Tibial nerve (tissue), 4 donors: ENCODE measurements around the gene RAB11B.

Source experiments
- EP300 ChIP-seq, 2 donors: sonication (generic); formaldehyde crosslinking; IDR thresholded peaks; one replicate each; pipeline ENCODE4 v1.6.1; 2017; ENCODE audit warnings: antibody characterized with exemption in 2 of 2, mild to moderate bottlenecking in 1 of 2
- POLR2A ChIP-seq, 2 donors: fragments of 450-650 bp; IDR thresholded peaks; one replicate each; pipeline ENCODE4 v1.6.1; 2017; ENCODE audit warnings: antibody characterized with exemption in 2 of 2, mild to moderate bottlenecking in 2 of 2, moderate library complexity in 2 of 2
- TF ChIP-seq, protein P1 (sequence below), 5 experiments: fragments of 200-600 bp in 3 of 5; fragments of 450-650 bp in 2 of 5; sonication (generic) in 3 of 5; IDR thresholded peaks; one replicate each; pipeline ENCODE4 v1.5.1; 2016 to 2019; ENCODE audit warnings: antibody characterized with exemption in 5 of 5, mild to moderate bottlenecking in 3 of 5, moderate library complexity in 2 of 5

DNA sequence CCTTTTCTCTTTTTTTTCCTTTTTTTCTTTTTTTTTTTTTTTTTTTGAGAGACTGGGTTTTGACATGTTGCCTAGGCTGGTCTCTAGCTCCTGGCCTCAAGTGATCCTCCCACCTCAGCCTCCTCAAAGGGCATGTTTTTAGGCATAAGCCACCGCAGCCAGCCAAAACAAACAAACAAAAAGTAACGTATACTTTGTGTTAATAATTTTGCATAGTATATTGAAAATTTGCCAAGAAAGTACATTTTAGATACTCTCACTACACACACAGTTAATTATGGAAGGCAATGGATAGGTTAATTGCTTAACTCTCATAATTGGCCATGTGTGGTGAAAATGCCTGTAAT lies 1.6 kb upstream of the RAB11B start:
- TF ChIP-seq, protein P1, sequence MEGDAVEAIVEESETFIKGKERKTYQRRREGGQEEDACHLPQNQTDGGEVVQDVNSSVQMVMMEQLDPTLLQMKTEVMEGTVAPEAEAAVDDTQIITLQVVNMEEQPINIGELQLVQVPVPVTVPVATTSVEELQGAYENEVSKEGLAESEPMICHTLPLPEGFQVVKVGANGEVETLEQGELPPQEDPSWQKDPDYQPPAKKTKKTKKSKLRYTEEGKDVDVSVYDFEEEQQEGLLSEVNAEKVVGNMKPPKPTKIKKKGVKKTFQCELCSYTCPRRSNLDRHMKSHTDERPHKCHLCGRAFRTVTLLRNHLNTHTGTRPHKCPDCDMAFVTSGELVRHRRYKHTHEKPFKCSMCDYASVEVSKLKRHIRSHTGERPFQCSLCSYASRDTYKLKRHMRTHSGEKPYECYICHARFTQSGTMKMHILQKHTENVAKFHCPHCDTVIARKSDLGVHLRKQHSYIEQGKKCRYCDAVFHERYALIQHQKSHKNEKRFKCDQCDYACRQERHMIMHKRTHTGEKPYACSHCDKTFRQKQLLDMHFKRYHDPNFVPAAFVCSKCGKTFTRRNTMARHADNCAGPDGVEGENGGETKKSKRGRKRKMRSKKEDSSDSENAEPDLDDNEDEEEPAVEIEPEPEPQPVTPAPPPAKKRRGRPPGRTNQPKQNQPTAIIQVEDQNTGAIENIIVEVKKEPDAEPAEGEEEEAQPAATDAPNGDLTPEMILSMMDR (IDR thresholded peaks at IDR 0.05): no peak
- TF ChIP-seq POLR2A (IDR thresholded peaks at IDR 0.05) (no peak), EP300 (IDR thresholded peaks at IDR 0.05) (no peak)
